ENCODE data around the gene ELMO2.

The ELMO2 gene

DNA sequence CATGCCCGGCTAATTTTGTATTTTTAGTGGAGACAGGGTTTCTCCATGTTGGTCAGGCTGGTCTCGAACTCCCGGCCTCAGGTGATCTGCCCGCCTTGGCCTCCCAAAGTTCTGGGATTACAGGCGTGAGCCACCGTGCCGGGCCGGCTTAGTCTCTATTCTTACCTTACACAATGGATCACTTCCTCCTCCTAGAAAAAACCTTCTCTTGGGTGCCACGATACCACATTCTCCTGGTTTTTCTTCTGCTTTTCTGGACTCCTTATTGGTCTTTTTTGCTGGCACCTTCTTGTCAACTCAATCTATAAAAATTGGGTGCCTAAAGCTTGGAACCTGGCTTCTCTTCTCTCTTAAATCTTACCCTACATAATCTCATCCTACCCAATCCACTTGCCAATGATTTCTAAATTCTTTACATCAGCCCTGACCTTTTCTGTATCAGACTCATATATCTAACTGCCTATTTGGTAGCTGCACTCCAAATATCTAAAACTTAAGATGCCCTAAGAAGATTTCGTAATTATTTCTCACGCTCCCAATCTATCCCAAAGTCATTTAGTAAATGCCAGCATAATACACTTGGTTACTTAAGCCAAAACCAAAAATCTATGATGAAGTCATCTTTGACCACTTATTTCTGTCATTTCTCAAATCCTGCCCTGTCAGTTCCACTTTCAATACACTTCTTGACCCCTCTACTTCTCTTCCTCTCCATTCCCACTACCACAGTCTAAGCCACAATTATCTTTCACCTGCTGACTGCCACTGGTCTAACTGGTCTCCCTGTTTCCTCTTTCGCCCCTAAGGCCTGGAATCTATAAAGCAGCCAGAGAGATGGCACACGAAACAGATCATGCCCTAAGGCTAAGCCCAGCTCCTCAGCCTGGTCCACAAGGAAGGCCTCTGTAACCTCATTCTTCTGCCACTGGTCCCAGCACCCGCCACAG, 43.2 kb downstream of the ELMO2 start:
- Histone ChIP-seq H3K9me2 (replicated peaks; ENCODE audit: control insufficient read depth, low read length) (no peaks in the 10 kb centered on the region), H3F3A (ENCODE audit: control insufficient read depth, insufficient read depth) (peaks cover 4% of the 10 kb centered on the region; the same call in 1 of the 2 replicates), H3K27me3 (ENCODE audit: control insufficient read depth, low read length) (no peaks in the 10 kb centered on the region), H3K9me3 (ENCODE audit: control insufficient read depth, insufficient read depth, low read length) (no peaks in the 10 kb centered on the region), H3K36me3 (ENCODE audit: control insufficient read depth, low read length) (peaks cover 29% of the 10 kb centered on the region), H3K4me3 (ENCODE audit: low read length) (peak overlapping the region; percentile 99), H3K79me2 (ENCODE audit: control insufficient read depth, low read length) (peaks cover 46% of the 10 kb centered on the region), H4K20me1 (ENCODE audit: control insufficient read depth, insufficient read depth, low read depth, low read length) (peaks cover 12% of the 10 kb centered on the region; the same call in 1 of the 2 replicates), H3K27ac (ENCODE audit: low read depth, low read length) (peak overlapping the region; percentile 95), H3K4me1 (ENCODE audit: control insufficient read depth, low read length) (peaks cover 25% of the 10 kb centered on the region), H3K4me2 (ENCODE audit: low read length) (peak overlapping the region; percentile 100)
- TF ChIP-seq EZH2phosphoT487 (IDR thresholded peaks at IDR 0.05; ENCODE audit: borderline replicate concordance, low read length) = no peak
- TF ChIP-seq, protein P1, sequence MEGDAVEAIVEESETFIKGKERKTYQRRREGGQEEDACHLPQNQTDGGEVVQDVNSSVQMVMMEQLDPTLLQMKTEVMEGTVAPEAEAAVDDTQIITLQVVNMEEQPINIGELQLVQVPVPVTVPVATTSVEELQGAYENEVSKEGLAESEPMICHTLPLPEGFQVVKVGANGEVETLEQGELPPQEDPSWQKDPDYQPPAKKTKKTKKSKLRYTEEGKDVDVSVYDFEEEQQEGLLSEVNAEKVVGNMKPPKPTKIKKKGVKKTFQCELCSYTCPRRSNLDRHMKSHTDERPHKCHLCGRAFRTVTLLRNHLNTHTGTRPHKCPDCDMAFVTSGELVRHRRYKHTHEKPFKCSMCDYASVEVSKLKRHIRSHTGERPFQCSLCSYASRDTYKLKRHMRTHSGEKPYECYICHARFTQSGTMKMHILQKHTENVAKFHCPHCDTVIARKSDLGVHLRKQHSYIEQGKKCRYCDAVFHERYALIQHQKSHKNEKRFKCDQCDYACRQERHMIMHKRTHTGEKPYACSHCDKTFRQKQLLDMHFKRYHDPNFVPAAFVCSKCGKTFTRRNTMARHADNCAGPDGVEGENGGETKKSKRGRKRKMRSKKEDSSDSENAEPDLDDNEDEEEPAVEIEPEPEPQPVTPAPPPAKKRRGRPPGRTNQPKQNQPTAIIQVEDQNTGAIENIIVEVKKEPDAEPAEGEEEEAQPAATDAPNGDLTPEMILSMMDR (IDR thresholded peaks at IDR 0.05; ENCODE audit: low read depth, low read length, poor library complexity, severe bottlenecking) = no peak

DNA sequence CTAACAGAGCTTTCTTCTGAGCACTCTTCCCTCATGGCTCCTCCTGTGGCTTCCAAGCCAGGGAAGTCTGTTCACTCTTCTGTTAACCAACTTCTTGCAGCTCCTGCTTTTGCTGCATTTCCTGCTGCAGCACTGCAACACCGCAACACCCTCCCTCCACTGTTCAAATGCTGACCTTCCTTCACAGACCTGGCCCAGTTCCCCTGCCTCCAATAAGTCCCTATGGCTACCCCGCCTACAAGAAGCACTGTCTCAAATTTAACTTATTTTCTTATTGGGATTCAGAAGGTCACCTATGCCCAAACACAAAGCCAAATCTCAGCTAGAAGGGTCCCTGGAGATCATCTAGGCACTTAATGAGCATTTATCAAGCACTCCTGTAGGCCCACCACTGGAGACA, 44.6 kb downstream of the ELMO2 start:
- Histone ChIP-seq H3K9me3 (ENCODE audit: control insufficient read depth, insufficient read depth, low read length) (no peaks in the 10 kb centered on the region), H3K4me1 (ENCODE audit: control insufficient read depth, low read length) (peaks cover 25% of the 10 kb centered on the region), H4K20me1 (ENCODE audit: control insufficient read depth, insufficient read depth, low read depth, low read length) (peaks cover 12% of the 10 kb centered on the region; the same call in 1 of the 2 replicates), H3K27me3 (ENCODE audit: control insufficient read depth, low read length) (no peaks in the 10 kb centered on the region), H3K9me2 (replicated peaks; ENCODE audit: control insufficient read depth, low read length) (no peaks in the 10 kb centered on the region), H3K79me2 (ENCODE audit: control insufficient read depth, low read length) (peaks cover 46% of the 10 kb centered on the region), H3K4me3 (ENCODE audit: low read length) (no peak overlapping the region), H3K4me2 (ENCODE audit: low read length) (peak overlapping the region; percentile 100; the same call in 1 of the 2 replicates), H3K36me3 (ENCODE audit: control insufficient read depth, low read length) (peaks cover 28% of the 10 kb centered on the region), H3K27ac (ENCODE audit: low read depth, low read length) (no peak overlapping the region), H3F3A (ENCODE audit: control insufficient read depth, insufficient read depth) (peaks cover 4% of the 10 kb centered on the region; the same call in 1 of the 2 replicates)
- TF ChIP-seq, protein P1 (IDR thresholded peaks at IDR 0.05; ENCODE audit: low read depth, low read length, poor library complexity, severe bottlenecking) = no peak
- no peak for TF ChIP-seq EZH2phosphoT487 (IDR thresholded peaks at IDR 0.05; ENCODE audit: borderline replicate concordance, low read length)

DNA sequence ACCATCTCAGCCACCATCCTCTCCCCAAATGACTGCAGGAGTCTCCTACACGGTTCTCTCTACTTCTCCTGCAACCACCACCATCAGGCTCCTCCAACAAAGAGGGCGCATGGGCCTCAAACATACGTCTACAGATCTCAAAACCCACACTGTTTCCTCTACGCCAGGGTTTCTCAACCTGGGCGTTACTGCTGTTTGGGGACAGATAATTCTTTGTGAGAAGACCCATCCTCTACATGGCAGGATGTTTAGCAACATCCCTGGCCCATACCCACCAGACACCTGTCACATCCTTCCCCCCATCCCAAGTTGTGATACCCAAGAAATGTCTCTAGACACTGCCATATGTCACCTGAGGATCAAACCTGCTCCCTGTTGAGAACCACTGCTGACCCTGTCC, 45.0 kb downstream of the ELMO2 start:
- H3K27ac ChIP-seq (ENCODE audit: low read depth, low read length) = no peak overlapping the region
- H3K4me3 ChIP-seq (ENCODE audit: low read length) = no peak overlapping the region
- peaks cover 25% of the 10 kb centered on the region for H3K4me1 ChIP-seq (ENCODE audit: control insufficient read depth, low read length)
- H3K4me2 ChIP-seq (ENCODE audit: low read length) = peak overlapping the region; percentile 100; the same call in 1 of the 2 replicates
- TF ChIP-seq, protein P1 (IDR thresholded peaks at IDR 0.05; ENCODE audit: low read depth, low read length, poor library complexity, severe bottlenecking) = no peak
- no peak for TF ChIP-seq EZH2phosphoT487 (IDR thresholded peaks at IDR 0.05; ENCODE audit: borderline replicate concordance, low read length)
- H3F3A ChIP-seq (ENCODE audit: control insufficient read depth, insufficient read depth) = peaks cover 4% of the 10 kb centered on the region; the same call in 1 of the 2 replicates
- no peaks in the 10 kb centered on the region for H3K9me2 ChIP-seq (replicated peaks; ENCODE audit: control insufficient read depth, low read length)
- peaks cover 26% of the 10 kb centered on the region for H3K36me3 ChIP-seq (ENCODE audit: control insufficient read depth, low read length)
- H3K79me2 ChIP-seq (ENCODE audit: control insufficient read depth, low read length) = peaks cover 46% of the 10 kb centered on the region
- no peaks in the 10 kb centered on the region for H3K27me3 ChIP-seq (ENCODE audit: control insufficient read depth, low read length)
- H4K20me1 ChIP-seq (ENCODE audit: control insufficient read depth, insufficient read depth, low read depth, low read length) = peaks cover 12% of the 10 kb centered on the region; the same call in 1 of the 2 replicates
- H3K9me3 ChIP-seq (ENCODE audit: control insufficient read depth, insufficient read depth, low read length) = no peaks in the 10 kb centered on the region
